Neural cell (in vitro differentiated cells): ENCODE results near the gene C19orf67. TPM values are rescaled to one million over a fixed set of nuclear protein-coding genes. Genes with fewer than 3 reads are reported as not detected.

Experiments used
- H2AFZ ChIP-seq: fragments of 200-600, 300-800 bp; sonication (generic), shearing (Covaris generic); 2 replicates; pipeline ENCODE4 v1.6.0; 2014; ENCODE audit warnings: low read depth, mild to moderate bottlenecking, antibody characterized with exemption, low read length, moderate library complexity
- H3F3A ChIP-seq: fragments of 200-600 bp; shearing (Covaris generic); 2 replicates; pipeline ENCODE4 v1.6.1; 2016; ENCODE audit warnings: mild to moderate bottlenecking, moderate library complexity, mixed read lengths, antibody characterized with exemption, low read length; ENCODE audit not compliant: insufficient read depth, poor library complexity, severe bottlenecking
- H3K27ac ChIP-seq: fragments of 200-600, 300-800 bp; sonication (generic), shearing (Covaris generic); 2 replicates; pipeline ENCODE4 v1.5.1; 2014; ENCODE audit warnings: mild to moderate bottlenecking, low read length, moderate library complexity
- H3K27me3 ChIP-seq: fragments of 300-800, 200-600 bp; sonication (generic), shearing (Covaris generic); 2 replicates; pipeline ENCODE4 v1.6.0; 2014; ENCODE audit warnings: mild to moderate bottlenecking, low read depth, low read length, moderate library complexity; ENCODE audit not compliant: insufficient read depth
- H3K36me3 ChIP-seq: fragments of 300-800, 200-600 bp; sonication (generic), shearing (Covaris generic); 2 replicates; pipeline ENCODE4 v1.5.1; 2014; ENCODE audit warnings: mild to moderate bottlenecking, antibody characterized with exemption, low read length, moderate library complexity; ENCODE audit not compliant: insufficient read depth
- H3K4me2 ChIP-seq: fragments of 300-800, 200-600 bp; sonication (generic), shearing (Covaris generic); 2 replicates; pipeline ENCODE4 v1.6.0; 2014; ENCODE audit warnings: mild to moderate bottlenecking, low read length
- H3K4me3 ChIP-seq: fragments of 300-800, 200-600 bp; sonication (generic), shearing (Covaris generic); 2 replicates; pipeline ENCODE4 v1.5.1; 2014; ENCODE audit warnings: mild to moderate bottlenecking, low read length, moderate library complexity
- H3K79me2 ChIP-seq: fragments of 200-600 bp; shearing (Covaris generic); replicated peaks from 2 replicates; pipeline ENCODE4 v1.6.0; 2014; ENCODE audit warnings: mild to moderate bottlenecking, low read length, moderate library complexity; ENCODE audit not compliant: insufficient read depth
- H3K9ac ChIP-seq: fragments of 300-800, 200-600 bp; sonication (generic), shearing (Covaris generic); 2 replicates; pipeline ENCODE4 v1.6.1; 2016; ENCODE audit warnings: mild to moderate bottlenecking, low read length, mixed read lengths
- H3K9me2 ChIP-seq: fragments of 200-600 bp; shearing (Covaris generic); 2 replicates; pipeline ENCODE4 v1.6.1; 2016; ENCODE audit warnings: mild to moderate bottlenecking, low read length, mixed read lengths; ENCODE audit not compliant: insufficient read depth
- H3K9me3 ChIP-seq: fragments of 200-600, 300-800 bp; sonication (generic), shearing (Covaris generic); 2 replicates; pipeline ENCODE4 v1.6.1; 2016; ENCODE audit warnings: mild to moderate bottlenecking, mixed run types, low read length, moderate library complexity, mixed read lengths
- H4K20me1 ChIP-seq: fragments of 200-600 bp; shearing (Covaris generic); 2 replicates; pipeline ENCODE4 v1.6.1; 2016; ENCODE audit warnings: mild to moderate bottlenecking, mixed run types; ENCODE audit not compliant: insufficient read depth
- EP300 ChIP-seq: fragments of 450-650 bp; conservative IDR thresholded peaks from 2 replicates; pipeline ENCODE4 v1.6.1; 2014; ENCODE audit warnings: antibody characterized with exemption, mild to moderate bottlenecking, moderate library complexity; ENCODE audit not compliant: poor library complexity, severe bottlenecking
- EZH2 ChIP-seq: fragments of 200-600, 300-800 bp; shearing (Covaris generic), sonication (generic); IDR thresholded peaks from 2 replicates; pipeline ENCODE4 v1.6.1; 2014; ENCODE audit warnings: antibody characterized with exemption, low read length, borderline replicate concordance, mild to moderate bottlenecking; ENCODE audit not compliant: insufficient read depth, poor library complexity, severe bottlenecking
- MXI1 ChIP-seq: fragments of 450-650 bp; conservative IDR thresholded peaks from 2 replicates; pipeline ENCODE4 v1.6.1; 2014; ENCODE audit warnings: antibody characterized with exemption, mild to moderate bottlenecking; ENCODE audit not compliant: poor library complexity, severe bottlenecking
- POLR2AphosphoS5 ChIP-seq: IDR thresholded peaks from 2 replicates; pipeline ENCODE4 v1.6.1; 2012
- RAD21 ChIP-seq: fragments of 450-650 bp; conservative IDR thresholded peaks from 2 replicates; pipeline ENCODE4 v1.6.1; 2014; ENCODE audit warnings: antibody characterized with exemption, mild to moderate bottlenecking, moderate library complexity
- REST ChIP-seq: IDR thresholded peaks from 2 replicates; pipeline ENCODE4 v1.6.1; 2012; ENCODE audit warnings: borderline replicate concordance
- SMC3 ChIP-seq: fragments of 450-650 bp; conservative IDR thresholded peaks from 2 replicates; pipeline ENCODE4 v1.6.1; 2014; ENCODE audit warnings: antibody characterized with exemption, mild to moderate bottlenecking, moderate library complexity; ENCODE audit not compliant: poor library complexity
- TAF1 ChIP-seq: IDR thresholded peaks from 2 replicates; pipeline ENCODE4 v1.6.1; 2012; ENCODE audit warnings: low read depth
- polyA plus RNA-seq: library from polyadenylated mRNA; depleted of rRNA; stranded (reverse); fragments of >200 nt; gene quantifications from 2 replicates; pipeline ENCODE4 v1.2.3, GENCODE V29; 2014
- TF ChIP-seq, protein P1 (sequence below): fragments of 450-650 bp; IDR thresholded peaks from 2 replicates; pipeline ENCODE4 v1.5.1; 2014; ENCODE audit warnings: antibody characterized with exemption, mild to moderate bottlenecking, moderate library complexity; ENCODE audit not compliant: poor library complexity, severe bottlenecking

Gene C19orf67
- polyA plus RNA-seq, 1 donor from 2014 or later: not detected

GRCh38 chr19:14055396-14055795 lies 30.2 kb downstream of the C19orf67 start:
- H2AFZ ChIP-seq: no peak overlapping the region
- H3K9ac ChIP-seq: no peak overlapping the region
- no peak overlapping the region for H3K4me3 ChIP-seq
- no peaks in the 10 kb centered on the region for H4K20me1 ChIP-seq
- TF ChIP-seq RAD21 (no peak), REST (no peak), EZH2 (no peak), MXI1 (no peak), POLR2AphosphoS5 (no peak), SMC3 (no peak), EP300 (no peak), TAF1 (no peak)
- TF ChIP-seq, protein P1, sequence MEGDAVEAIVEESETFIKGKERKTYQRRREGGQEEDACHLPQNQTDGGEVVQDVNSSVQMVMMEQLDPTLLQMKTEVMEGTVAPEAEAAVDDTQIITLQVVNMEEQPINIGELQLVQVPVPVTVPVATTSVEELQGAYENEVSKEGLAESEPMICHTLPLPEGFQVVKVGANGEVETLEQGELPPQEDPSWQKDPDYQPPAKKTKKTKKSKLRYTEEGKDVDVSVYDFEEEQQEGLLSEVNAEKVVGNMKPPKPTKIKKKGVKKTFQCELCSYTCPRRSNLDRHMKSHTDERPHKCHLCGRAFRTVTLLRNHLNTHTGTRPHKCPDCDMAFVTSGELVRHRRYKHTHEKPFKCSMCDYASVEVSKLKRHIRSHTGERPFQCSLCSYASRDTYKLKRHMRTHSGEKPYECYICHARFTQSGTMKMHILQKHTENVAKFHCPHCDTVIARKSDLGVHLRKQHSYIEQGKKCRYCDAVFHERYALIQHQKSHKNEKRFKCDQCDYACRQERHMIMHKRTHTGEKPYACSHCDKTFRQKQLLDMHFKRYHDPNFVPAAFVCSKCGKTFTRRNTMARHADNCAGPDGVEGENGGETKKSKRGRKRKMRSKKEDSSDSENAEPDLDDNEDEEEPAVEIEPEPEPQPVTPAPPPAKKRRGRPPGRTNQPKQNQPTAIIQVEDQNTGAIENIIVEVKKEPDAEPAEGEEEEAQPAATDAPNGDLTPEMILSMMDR: no peak
- no peak overlapping the region for H3K27ac ChIP-seq
- H3K9me2 ChIP-seq: no peaks in the 10 kb centered on the region
- peaks cover 18% of the 10 kb centered on the region for H3K27me3 ChIP-seq
- no peaks in the 10 kb centered on the region for H3K36me3 ChIP-seq
- H3K9me3 ChIP-seq: no peaks in the 10 kb centered on the region
- no peaks in the 10 kb centered on the region for H3K79me2 ChIP-seq
- no peak overlapping the region for H3K4me2 ChIP-seq
- H3F3A ChIP-seq: no peaks in the 10 kb centered on the region

DNA sequence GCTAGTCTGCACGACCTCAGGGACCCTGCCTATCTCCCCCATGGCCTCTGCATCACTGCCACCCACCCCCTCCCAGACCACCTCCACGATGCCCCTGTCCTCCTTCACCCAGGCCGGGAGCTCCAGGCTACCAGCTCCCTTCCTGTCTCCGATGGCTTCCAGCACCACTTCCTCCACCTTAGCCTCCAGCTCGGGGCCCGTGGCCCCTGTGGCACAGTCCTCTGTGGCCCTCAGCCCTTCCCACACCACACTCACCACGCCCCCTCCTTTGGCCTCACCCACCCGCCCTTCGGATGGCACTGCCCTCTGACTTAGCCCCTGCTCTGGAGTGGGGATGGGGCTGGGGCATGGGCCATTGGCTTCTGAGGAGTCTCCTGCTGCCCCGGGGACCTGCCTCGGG lies 30.9 kb downstream of the C19orf67 start:
- Histone ChIP-seq H3K36me3 (no peaks in the 10 kb centered on the region), H3K9ac (no peak overlapping the region), H3K27me3 (peaks cover 15% of the 10 kb centered on the region), H3K79me2 (no peaks in the 10 kb centered on the region), H3K9me3 (no peaks in the 10 kb centered on the region), H4K20me1 (no peaks in the 10 kb centered on the region), H3K4me2 (no peak overlapping the region), H2AFZ (no peak overlapping the region), H3K27ac (no peak overlapping the region), H3F3A (no peaks in the 10 kb centered on the region), H3K9me2 (no peaks in the 10 kb centered on the region), H3K4me3 (no peak overlapping the region)
- TF ChIP-seq EP300: no peak
- no peak for TF ChIP-seq TAF1

DNA sequence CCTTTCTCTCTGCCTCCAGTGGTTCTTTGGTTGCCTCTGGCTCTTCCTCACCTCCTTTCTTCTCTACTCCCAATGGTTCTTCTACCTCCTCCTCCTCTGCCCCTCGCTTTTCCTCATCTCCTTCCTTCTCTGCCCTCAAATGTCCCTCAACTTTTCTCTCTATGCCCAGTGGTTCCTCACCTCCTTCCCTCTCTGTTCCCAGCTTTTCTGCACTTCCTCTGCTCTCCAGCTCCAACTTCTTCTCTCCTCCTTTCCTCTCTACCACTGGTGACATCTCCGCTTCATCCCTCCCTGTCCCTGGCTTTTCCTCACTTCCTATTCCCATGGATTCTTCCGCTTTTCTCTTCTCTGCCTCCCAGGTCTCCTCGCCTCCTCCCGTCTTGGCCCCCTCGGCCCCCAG lies 31.5 kb downstream of the C19orf67 start:
- no peaks in the 10 kb centered on the region for H3K79me2 ChIP-seq
- H3F3A ChIP-seq: no peaks in the 10 kb centered on the region
- TF ChIP-seq, protein P1: no peak
- TF ChIP-seq POLR2AphosphoS5 (no peak), RAD21 (no peak), REST (no peak), MXI1 (no peak), EP300 (no peak), SMC3 (no peak), TAF1 (no peak), EZH2 (no peak)

More for the DNA sequence above, 31.5 kb downstream of the C19orf67 start:
- no peaks in the 10 kb centered on the region for H3K9me2 ChIP-seq
- no peak overlapping the region for H3K27ac ChIP-seq
- no peak overlapping the region for H3K4me3 ChIP-seq
- H2AFZ ChIP-seq: no peak overlapping the region
- peaks cover 11% of the 10 kb centered on the region for H3K27me3 ChIP-seq
- H3K36me3 ChIP-seq: no peaks in the 10 kb centered on the region
- no peak overlapping the region for H3K4me2 ChIP-seq
- no peak overlapping the region for H3K9ac ChIP-seq
- H3K9me3 ChIP-seq: no peaks in the 10 kb centered on the region
- no peaks in the 10 kb centered on the region for H4K20me1 ChIP-seq
